Activated CD4-positive, alpha-beta T cell treated with anti-CD3 and anti-CD28 coated beads, Interleukin-2, amount 50 U/mL, for 48 hours (primary cell): ENCODE measurements around the gene LHX4.

ENCODE experiments used
- DNase-seq, 2 experiments: peaks; one replicate each; pipeline ENCODE4 v3.0.0-alpha.2; 2020

Gene LHX4

DNA sequence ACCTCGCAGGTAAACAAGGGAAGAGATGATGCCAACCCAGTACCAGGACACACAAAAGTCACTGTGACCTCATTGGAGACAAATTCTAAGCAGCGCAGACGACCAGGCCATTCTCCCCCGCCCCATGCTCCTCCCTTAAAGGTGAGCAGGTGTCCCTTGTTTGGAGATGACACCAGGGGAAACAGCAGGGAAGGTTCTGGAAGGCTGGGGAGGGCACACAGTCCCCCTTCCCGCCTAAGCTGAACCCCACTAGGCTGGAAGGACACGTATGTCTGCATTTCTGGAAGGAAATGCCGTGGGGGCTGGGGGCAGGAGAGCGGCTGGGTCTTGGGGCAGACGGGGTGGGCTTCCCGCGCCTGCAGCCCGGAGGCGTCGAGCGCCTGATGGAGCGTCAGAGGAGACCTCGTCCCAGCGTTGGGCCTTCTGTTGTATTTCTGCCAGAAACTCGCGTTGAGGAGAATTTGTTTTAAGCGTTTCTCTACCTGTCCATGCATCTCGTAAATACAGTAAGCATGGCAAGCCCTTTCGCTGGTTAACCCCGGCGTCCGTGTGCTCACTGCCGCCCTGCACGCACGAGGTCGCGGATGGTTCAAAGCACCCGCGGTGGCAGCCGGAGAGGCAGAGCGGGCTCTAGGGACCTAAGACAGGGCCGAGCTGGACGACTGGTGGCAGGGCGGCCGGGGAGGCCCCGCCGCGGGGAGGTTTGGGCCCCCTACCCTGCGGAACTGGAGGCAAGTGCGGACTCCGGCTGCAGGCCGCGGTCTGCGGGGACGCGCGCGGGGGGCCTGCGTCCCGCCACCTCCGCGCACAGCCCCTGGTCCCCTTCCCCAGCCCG, 1.2 kb upstream of the LHX4 start:
- no peak for DNase-seq

DNA sequence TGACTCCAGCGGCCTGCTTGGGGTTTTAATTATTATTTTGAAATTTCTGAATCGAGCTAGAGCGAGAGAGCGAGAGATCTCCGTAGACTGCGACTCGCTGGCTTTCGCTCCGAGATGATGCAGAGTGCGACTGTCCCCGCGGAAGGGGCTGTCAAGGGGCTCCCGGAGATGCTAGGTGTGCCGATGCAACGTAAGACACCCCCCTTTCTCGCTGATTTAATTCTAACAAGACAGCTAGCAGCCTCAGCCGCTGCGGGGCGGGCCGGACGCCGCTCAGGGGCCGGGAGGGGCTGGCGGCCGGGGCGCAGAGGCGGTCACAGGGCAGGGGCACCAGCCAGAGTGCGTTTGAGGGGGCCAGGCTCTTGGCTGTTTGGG, 339 bp downstream of the LHX4 start:
- DNase-seq, result no peak

- peak in 1 of 2 experiments; percentile 16 for DNase-seq
These were observed 884 bp downstream of the LHX4 start for GRCh38 chr1:180230791-180231505.

DNA sequence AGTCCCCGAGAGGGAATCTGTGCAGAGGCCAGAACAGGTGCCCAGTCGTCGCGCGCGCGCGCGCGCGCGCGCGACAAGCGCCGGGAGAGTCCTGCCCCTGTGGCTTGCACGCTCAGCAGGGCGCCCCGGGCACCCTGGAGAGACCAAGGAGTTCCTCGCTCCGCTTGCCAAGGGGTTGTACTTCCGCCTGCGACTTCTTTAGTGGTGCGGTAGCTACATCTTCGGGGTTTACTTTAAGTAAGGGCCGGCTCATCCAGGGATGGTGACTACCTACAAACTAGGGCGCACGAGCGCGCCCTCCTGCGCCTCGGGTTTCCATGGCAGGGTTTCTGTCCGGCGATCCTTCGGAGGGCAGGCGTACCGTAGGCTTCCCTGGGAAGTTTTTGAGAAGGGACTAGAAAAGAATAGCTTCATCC, 1.4 kb downstream of the LHX4 start:
- peak; percentile 30 to 51 for DNase-seq

- DNase-seq, result no peak
These were observed 1.9 kb downstream of the LHX4 start for GRCh38 chr1:180231936-180232335.

DNA sequence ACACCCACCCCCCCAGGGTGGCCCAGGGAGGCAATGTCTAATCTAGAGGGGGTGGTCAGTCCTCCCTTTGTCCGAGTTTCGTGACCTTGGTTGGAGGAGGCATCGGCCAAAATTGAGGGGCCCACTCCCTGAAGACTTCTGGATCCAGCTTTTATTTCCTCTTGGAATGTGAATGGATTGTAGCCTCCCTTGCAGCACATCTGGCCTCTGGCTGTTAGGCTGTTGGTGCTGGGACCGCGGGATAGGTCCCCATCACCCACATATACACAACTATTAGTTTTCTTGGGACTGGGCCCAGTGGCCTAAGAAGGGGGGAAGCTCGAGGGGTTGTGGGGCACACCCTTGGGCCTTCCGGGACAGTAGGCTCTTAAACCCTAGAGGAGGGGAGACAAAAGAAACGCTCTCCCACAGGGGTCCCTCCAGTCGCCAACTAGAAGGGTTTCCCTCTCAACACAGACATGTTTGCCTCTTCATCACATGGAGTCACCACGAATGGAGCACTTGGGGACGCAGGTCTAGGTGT, 2.5 kb downstream of the LHX4 start:
- DNase-seq, result no peak

GRCh38 chr1:180233191-180234011, 3.3 kb downstream of the LHX4 start:
- DNase-seq, result no peak

- DNase-seq, result peak in 1 of 2 experiments; percentile 20
These were observed 4.5 kb downstream of the LHX4 start for GRCh38 chr1:180234369-180235076.

GRCh38 chr1:180235077-180235501, 5.0 kb downstream of the LHX4 start:
- DNase-seq, result no peak

- DNase-seq, result no peak
These were observed 5.6 kb downstream of the LHX4 start for GRCh38 chr1:180235502-180236239.

DNA sequence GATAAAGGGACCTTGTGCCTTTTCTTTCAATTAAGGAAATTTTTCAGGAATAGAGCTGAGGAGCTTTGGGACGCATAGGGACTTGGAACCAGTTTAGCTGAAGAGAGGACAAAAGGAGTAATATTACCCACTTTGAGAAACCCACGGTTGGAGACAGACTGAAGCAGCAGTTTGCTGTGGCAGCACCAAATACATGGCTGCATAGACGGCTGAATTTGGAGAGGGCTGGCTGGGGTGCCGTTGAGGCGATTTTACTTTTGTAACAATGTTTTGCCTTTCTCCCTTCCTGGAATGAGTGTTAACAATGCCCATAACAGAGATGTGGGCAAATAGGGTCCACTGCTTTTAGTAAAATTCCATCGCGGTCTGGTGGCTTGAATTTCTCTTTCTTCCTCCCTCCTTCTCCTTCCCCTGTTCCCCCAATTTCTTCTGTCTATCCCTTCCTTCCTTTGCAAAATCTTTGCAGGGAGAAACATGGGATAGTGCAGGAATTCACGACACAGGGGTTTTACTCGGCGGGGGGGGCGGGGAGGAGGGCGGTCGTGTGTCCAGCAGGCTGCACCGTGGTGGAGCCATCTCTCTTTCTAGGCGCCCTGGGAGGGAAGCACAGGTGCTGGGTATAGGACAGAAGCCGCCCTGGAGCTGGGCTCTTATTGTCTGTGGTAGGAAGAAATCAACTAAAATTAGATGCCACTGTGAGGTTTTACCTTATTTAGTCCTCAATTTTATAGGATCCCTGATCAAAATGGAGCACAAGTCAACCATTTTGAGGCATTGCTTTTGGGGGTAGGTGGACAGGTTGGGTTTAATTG, 6.8 kb downstream of the LHX4 start:
- DNase-seq, result no peak

GRCh38 chr1:180237869-180238476, 7.9 kb downstream of the LHX4 start:
- DNase-seq, result no peak

DNA sequence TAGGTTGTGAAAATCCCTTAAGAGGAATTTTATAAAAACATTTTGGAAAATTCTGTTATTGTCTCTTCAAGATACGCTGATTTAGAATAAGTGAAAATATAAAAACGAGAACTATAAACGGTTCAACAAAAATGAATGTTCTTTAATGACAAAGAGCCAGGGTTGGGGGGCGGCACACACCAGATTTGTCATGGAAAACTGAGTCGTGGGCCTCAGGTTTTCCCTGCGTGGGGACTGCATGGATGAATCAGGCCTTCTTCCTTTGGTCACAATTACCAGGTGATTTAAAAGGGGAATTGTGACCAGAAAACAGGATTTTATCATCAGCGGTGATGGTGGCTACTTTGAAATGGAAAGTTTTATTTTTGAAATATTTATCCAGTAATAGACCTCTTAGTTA, 8.6 kb downstream of the LHX4 start:
- DNase-seq, result no peak

GRCh38 chr1:180239145-180240096, 9.4 kb downstream of the LHX4 start:
- DNase-seq, result no peak

- DNase-seq, result no peak
These were observed 11.9 kb downstream of the LHX4 start for GRCh38 chr1:180241716-180242544.

DNA sequence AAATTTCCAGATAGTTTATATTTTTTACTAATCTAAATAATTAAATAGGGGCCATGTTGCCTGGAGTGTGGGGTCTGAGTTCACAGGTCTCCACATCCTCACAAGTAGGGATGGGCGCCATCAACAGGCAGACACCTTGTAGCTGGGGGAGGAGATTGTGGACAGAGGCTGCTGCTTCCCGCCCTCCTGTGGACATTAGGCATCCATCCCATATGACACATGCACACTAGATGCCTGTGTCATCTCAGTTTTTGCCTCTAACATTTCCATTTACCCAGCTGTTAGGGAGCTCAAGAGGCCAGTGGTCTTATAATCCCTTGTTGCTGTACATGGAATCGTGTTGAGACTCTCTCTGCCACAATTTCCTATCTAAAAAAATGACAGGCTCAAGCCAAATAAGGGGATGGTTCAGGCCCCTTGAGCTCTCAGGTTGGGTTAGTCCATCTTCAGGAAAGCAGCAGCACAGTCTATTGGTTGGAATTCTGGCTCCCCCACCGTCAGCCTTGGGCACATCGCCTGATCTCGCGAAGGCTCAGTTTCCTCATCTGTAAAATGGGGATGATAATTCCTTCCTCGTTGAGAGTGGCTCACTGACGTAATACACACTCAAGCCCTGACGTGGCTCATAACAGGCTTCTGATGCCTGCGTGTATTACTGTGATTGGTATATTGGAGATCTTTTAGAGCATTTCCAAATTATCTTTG, 13.6 kb downstream of the LHX4 start:
- no peak for DNase-seq

DNA sequence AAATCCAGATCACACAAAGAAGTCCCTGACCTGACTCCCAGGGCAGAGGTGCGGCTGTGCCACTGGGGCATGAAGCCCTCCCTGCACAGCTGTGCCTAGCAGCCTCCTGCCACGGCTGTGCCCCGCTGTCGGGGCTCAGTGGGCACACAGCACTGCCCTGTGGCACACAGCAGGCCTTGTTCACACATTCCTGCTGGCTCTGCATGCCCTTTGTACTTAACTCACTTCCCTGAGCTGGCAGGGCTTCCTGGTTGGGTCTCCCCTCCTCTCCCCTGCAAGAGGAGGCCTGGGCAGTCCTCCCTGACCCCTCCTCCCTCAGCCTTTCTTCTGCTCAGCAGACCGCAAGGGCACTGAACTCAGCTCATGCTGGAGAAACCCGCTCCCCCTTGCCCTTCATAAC, 14.8 kb downstream of the LHX4 start:
- DNase-seq, result no peak

DNA sequence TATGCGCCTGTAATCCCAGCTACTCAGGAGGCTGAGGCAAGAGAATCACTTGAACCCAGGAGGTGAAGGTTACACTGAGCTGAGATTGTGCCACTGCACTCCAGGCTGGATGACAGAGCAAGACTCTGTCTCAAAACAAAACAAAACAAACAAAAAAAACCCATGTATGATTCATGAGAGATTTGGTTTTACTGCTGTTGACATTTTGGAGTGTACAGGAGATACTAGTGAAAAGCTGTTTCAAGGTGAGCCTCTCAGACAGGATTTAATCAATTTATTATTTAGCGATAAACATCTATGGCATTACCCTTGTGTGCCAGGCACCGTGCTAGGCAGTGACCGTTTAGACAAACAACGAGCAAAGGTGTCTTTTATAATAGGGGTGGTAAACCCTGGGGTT, 16.5 kb downstream of the LHX4 start:
- DNase-seq, result no peak
